Retinal pigment epithelial cell (primary cell): ENCODE measurements around the gene CUL4A.

ENCODE experiments used
- DNase-seq: peaks from one replicate; pipeline ENCODE4 v3.0.0-alpha.2; 2010; ENCODE audit warnings: low read depth
- H3K4me3 ChIP-seq: 2 replicates; pipeline ENCODE4 v1.5.1; 2011; ENCODE audit warnings: mild to moderate bottlenecking, low read length, control low read depth, moderate library complexity
- TF ChIP-seq, protein P1 (sequence below): conservative IDR thresholded peaks from 2 replicates; pipeline ENCODE4 v1.5.1; 2011; ENCODE audit warnings: low read depth, low read length, control low read depth, inconsistent platforms

CUL4A gene

GRCh38 chr13:113171250-113172125 lies 37.9 kb upstream of the CUL4A start:
- no peak overlapping the region for H3K4me3 ChIP-seq
- TF ChIP-seq, protein P1, sequence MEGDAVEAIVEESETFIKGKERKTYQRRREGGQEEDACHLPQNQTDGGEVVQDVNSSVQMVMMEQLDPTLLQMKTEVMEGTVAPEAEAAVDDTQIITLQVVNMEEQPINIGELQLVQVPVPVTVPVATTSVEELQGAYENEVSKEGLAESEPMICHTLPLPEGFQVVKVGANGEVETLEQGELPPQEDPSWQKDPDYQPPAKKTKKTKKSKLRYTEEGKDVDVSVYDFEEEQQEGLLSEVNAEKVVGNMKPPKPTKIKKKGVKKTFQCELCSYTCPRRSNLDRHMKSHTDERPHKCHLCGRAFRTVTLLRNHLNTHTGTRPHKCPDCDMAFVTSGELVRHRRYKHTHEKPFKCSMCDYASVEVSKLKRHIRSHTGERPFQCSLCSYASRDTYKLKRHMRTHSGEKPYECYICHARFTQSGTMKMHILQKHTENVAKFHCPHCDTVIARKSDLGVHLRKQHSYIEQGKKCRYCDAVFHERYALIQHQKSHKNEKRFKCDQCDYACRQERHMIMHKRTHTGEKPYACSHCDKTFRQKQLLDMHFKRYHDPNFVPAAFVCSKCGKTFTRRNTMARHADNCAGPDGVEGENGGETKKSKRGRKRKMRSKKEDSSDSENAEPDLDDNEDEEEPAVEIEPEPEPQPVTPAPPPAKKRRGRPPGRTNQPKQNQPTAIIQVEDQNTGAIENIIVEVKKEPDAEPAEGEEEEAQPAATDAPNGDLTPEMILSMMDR: no peak
- DNase-seq: no peak

DNA sequence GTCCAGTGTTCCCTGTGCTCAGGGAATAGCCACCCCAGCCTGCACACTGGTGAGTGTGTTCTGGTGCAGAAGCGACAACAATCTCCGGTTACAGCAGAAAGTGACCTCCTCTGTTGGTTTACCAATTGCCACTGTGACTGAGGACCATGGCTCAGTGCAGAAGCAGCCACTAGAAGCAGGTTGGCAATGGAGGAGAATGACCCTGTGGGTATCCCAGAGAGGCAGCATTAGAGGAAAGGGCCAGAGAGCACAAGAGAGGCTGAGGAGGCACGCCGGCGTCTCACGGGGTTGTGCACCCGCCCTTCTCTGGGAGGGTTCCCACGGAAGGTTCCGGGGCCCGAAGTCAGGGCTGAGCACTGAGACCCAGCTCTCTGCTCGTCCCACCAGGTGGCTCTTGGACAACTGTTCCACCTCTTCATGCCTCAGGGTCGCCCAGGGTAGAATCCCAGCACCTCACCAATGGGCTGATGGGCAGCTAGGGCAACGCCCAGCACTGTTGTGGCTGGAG lies 36.9 kb upstream of the CUL4A start:
- no peak overlapping the region for H3K4me3 ChIP-seq
- TF ChIP-seq, protein P1: no peak
- DNase-seq: no peak

DNA sequence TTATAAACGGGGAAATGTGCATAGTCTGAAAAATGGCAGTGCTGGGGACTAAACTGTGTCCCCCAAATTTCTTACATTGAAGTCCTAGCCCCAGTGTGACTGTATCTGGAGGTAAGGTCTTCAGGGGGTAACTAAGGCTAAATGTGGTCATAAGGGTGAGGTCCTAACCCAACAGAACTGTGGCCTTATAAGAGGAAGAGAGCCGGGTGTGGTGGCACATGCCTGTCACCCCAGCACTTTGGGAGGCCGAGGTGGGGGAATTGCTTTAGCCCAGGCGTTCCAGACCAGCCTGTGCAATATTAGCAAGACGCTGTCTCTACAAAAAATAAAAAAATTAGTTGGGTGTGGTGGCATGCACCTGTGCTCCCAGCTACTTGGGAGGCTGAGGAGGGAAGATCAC lies 33.1 kb upstream of the CUL4A start:
- TF ChIP-seq, protein P1: no peak
- no peak overlapping the region for H3K4me3 ChIP-seq
- DNase-seq: no peak

DNA sequence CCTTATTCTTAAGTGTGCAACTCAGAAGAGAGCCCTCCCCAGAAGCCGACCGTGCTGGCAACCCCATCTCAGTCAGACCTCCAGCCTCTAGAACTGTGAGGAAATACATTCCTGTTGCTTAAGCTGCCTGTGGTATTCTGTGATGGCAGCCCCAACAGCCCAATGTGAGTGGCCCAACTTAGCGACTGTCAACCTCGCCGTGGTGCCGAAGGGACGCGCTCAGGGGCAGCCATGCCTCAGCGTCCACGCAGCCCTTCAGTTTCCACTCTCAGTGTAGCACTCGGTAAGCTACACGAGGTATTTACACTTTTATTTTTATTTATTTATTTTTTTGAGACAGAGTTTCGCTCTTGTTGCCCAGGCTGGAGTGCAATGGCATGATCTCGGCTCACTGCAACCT lies 32.6 kb upstream of the CUL4A start:
- H3K4me3 ChIP-seq: no peak overlapping the region
- TF ChIP-seq, protein P1: no peak
- no peak for DNase-seq

- DNase-seq: peak; percentile 56
- TF ChIP-seq, protein P1: no peak
- H3K4me3 ChIP-seq: no peak overlapping the region
Observed at GRCh38 chr13:113178070-113178895, 31.1 kb upstream of the CUL4A start.

- DNase-seq: no peak
- TF ChIP-seq, protein P1: no peak
- H3K4me3 ChIP-seq: no peak overlapping the region
Observed at GRCh38 chr13:113178896-113179167, 30.6 kb upstream of the CUL4A start.
